Neural cell (in vitro differentiated cells): ENCODE results near the gene SH3RF3.

Experiments used
- EP300 ChIP-seq: fragments of 450-650 bp; conservative IDR thresholded peaks from 2 replicates; pipeline ENCODE4 v1.6.1; 2014; ENCODE audit warnings: antibody characterized with exemption, mild to moderate bottlenecking, moderate library complexity; ENCODE audit not compliant: poor library complexity, severe bottlenecking
- EZH2 ChIP-seq: fragments of 200-600, 300-800 bp; shearing (Covaris generic), sonication (generic); IDR thresholded peaks from 2 replicates; pipeline ENCODE4 v1.6.1; 2014; ENCODE audit warnings: antibody characterized with exemption, low read length, borderline replicate concordance, mild to moderate bottlenecking; ENCODE audit not compliant: insufficient read depth, poor library complexity, severe bottlenecking
- MXI1 ChIP-seq: fragments of 450-650 bp; conservative IDR thresholded peaks from 2 replicates; pipeline ENCODE4 v1.6.1; 2014; ENCODE audit warnings: antibody characterized with exemption, mild to moderate bottlenecking; ENCODE audit not compliant: poor library complexity, severe bottlenecking
- POLR2AphosphoS5 ChIP-seq: IDR thresholded peaks from 2 replicates; pipeline ENCODE4 v1.6.1; 2012
- RAD21 ChIP-seq: fragments of 450-650 bp; conservative IDR thresholded peaks from 2 replicates; pipeline ENCODE4 v1.6.1; 2014; ENCODE audit warnings: antibody characterized with exemption, mild to moderate bottlenecking, moderate library complexity
- REST ChIP-seq: IDR thresholded peaks from 2 replicates; pipeline ENCODE4 v1.6.1; 2012; ENCODE audit warnings: borderline replicate concordance
- SMC3 ChIP-seq: fragments of 450-650 bp; conservative IDR thresholded peaks from 2 replicates; pipeline ENCODE4 v1.6.1; 2014; ENCODE audit warnings: antibody characterized with exemption, mild to moderate bottlenecking, moderate library complexity; ENCODE audit not compliant: poor library complexity
- TAF1 ChIP-seq: IDR thresholded peaks from 2 replicates; pipeline ENCODE4 v1.6.1; 2012; ENCODE audit warnings: low read depth
- TF ChIP-seq, protein P1 (sequence below): fragments of 450-650 bp; IDR thresholded peaks from 2 replicates; pipeline ENCODE4 v1.5.1; 2014; ENCODE audit warnings: antibody characterized with exemption, mild to moderate bottlenecking, moderate library complexity; ENCODE audit not compliant: poor library complexity, severe bottlenecking

- TF ChIP-seq POLR2AphosphoS5: no peak
- no peak for TF ChIP-seq RAD21
- TF ChIP-seq REST: no peak
- TF ChIP-seq, protein P1, sequence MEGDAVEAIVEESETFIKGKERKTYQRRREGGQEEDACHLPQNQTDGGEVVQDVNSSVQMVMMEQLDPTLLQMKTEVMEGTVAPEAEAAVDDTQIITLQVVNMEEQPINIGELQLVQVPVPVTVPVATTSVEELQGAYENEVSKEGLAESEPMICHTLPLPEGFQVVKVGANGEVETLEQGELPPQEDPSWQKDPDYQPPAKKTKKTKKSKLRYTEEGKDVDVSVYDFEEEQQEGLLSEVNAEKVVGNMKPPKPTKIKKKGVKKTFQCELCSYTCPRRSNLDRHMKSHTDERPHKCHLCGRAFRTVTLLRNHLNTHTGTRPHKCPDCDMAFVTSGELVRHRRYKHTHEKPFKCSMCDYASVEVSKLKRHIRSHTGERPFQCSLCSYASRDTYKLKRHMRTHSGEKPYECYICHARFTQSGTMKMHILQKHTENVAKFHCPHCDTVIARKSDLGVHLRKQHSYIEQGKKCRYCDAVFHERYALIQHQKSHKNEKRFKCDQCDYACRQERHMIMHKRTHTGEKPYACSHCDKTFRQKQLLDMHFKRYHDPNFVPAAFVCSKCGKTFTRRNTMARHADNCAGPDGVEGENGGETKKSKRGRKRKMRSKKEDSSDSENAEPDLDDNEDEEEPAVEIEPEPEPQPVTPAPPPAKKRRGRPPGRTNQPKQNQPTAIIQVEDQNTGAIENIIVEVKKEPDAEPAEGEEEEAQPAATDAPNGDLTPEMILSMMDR: no peak
- no peak for TF ChIP-seq TAF1
- no peak for TF ChIP-seq EP300
- no peak for TF ChIP-seq MXI1
- no peak for TF ChIP-seq EZH2
- no peak for TF ChIP-seq SMC3
Measured at GRCh38 chr2:109164311-109164710, 35.3 kb downstream of the SH3RF3 start.
